DLD1 (cell line): ENCODE measurements around the gene GRAMD1B.

ENCODE experiments used
- in situ Hi-C: cut with HindIII; loops from 2 replicates; pipeline ENCODE4 v1.10.0; 2017; ENCODE audit warnings: low sequenced_read_pairs

The GRAMD1B gene

GRCh38 chr11:123429913-123430720, at the start of gene GRAMD1B:
Gene GRAMD1B (plus strand): TSS chr11:123430269. CDS start chr11:123430793, 524 bp downstream.
- in situ Hi-C loops = no loop called here

DNA sequence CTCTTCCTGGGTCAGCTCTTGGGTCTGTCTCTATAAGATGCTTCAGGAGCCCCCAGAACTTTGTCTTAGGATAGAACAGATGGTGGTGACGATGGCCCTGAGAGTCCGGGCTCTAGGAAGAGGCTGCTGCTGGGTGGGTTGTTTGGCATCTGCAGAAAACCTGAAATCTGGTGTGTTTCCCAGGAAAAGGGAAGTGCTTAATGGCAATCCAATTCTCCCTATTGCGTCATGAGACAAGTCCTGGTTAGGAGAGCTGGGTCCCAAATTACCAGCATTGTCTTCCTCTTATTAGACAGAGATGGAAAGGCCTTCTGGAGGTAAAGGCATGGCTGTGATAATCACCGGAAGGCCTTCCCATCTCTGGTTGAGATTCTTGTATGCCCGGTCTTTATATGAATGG, 48.9 kb upstream of the GRAMD1B start:
- in situ Hi-C loops = no loop called here

- in situ Hi-C loops = no loop called here
These were observed 48.1 kb upstream of the GRAMD1B start for GRCh38 chr11:123381817-123382554.

- in situ Hi-C loops = no loop called here
These were observed 47.5 kb upstream of the GRAMD1B start for GRCh38 chr11:123382555-123383074.

DNA sequence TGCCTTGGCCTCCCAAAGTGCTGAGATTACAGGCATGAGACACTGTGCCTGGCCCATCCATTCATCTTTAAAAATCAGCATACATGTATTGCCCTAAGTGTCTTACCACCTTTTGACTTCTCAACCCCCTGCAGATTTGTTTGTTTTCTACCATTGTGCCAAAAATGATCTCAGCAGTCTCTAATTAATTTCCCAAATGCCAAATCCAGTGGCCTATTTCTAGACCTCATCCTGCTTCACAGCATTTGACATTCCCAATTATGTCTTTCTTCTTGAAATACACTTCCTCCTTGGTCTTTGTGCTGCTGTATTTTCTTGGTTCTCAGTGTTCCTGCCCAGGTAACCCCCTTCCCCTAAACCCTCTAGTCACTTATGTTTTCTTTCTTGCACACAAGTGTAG, 46.0 kb upstream of the GRAMD1B start:
- in situ Hi-C loops = no loop called here

DNA sequence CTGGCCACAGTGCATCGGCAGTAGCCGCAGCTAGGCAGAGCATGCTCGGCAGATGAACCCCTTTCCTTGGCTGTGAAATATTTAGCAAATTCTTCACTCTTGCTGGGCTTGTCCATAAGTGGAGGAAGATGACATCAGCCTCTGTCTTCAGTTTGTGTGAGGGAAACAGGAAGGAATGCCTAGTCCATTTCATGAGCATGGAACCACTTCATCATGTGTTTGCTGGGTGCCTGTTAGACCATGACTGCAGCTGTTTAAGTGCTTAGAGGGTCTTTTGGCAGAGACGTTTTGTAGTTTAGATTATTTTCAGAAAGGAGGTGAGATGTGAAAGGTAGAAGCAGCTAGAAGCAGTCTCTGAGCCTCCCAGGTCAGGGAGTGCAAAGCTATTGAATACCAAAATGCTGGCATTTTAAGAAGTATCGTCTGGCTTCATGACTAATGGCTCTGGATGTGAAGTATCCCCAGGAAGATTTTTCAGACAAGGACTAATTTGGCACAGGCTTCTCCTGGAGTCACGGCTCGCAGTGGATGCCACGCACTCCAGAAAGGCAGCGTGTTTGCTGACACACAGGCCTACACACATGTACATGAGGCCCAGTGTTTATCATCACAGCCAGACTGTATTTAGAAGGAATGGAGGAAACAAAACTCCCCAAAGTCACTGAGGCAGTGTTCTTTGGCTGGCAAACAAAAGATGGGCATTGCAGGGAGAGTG, 43.1 kb upstream of the GRAMD1B start:
- in situ Hi-C loops = no loop called here

DNA sequence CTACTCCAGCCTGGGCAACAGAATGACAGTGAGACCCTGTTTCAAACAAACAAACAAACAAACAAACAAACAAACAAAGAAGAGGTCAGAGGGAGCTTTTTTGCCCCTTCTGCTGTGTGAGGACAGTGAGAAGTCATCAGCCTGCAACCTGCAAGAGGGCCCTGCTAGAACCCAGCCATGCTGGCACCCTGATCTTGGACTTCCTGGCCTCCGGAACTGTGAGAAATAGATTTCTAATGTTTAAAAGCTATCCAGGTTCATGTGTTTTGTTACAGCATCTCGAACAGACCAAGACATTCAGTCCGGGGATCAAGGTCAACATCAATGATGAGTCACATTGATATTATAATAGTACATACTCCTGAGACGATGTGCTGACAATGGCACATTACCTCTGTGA, 41.4 kb upstream of the GRAMD1B start:
- in situ Hi-C loops = no loop called here

- in situ Hi-C loops = no loop called here
These were observed 39.9 kb upstream of the GRAMD1B start for GRCh38 chr11:123390146-123390545.

- in situ Hi-C loops = no loop called here
These were observed 38.3 kb upstream of the GRAMD1B start for GRCh38 chr11:123391646-123392348.

GRCh38 chr11:123392431-123392830, 37.6 kb upstream of the GRAMD1B start:
- in situ Hi-C loops = no loop called here

- in situ Hi-C loops = no loop called here
These were observed 37.2 kb upstream of the GRAMD1B start for GRCh38 chr11:123392844-123393243.

DNA sequence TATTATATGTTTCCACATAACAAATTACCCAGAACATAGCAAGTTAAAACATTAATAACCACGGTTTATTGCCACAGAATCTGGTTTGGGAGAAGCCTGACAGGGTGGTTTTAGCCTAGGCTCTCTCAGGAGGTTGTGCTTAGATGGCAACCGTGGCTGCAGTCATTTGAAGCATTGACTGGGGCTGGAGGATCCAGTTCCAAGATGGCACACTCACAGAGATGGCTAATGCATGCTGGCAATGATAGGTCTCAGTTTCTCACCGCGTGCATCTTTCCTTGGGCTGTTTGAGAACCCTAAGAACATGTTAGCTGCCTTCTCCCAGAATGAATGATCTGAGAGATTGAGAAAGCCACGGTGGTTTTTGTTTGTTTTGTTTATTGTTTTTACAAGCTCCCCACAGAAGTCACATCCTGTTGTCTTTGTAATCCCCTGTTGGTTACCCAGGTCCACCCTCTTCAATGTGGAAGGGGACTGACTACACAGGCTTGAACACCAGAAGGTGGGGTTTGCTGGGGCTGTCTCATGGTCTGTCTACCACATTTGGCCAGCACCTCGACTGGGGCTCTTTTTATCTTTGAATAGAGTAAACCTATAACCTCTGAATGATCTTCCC, 36.6 kb upstream of the GRAMD1B start:
- in situ Hi-C loops = no loop called here

GRCh38 chr11:123404676-123405075, 25.4 kb upstream of the GRAMD1B start:
- in situ Hi-C loops = no loop called here

DNA sequence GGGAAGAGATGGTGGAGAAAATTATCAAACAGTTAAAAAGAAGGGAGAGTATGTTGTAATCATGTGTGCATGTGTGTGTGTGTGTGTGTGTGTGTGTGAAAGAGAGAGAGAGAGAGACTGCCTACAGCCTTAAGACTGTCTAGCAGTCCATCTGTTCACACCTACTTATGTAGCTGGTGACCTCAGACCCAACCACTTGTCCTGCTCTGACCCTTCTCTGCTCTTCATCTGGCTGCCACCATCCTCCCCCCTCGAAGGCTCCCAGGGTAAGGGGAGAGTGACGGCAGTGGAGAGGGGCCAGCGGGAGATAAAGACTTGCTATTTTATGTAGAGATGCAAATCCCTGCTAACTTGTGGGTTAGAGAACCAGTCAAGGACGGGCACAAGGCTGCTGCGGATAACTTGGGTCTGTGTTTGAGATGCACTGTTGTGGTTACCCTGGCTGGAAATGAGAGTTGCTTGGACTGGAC, 24.9 kb upstream of the GRAMD1B start:
- in situ Hi-C loops = no loop called here

- in situ Hi-C loops = no loop called here
These were observed 23.5 kb upstream of the GRAMD1B start for GRCh38 chr11:123406441-123407129.

- in situ Hi-C loops = no loop called here
These were observed 22.7 kb upstream of the GRAMD1B start for GRCh38 chr11:123407130-123407995.

DNA sequence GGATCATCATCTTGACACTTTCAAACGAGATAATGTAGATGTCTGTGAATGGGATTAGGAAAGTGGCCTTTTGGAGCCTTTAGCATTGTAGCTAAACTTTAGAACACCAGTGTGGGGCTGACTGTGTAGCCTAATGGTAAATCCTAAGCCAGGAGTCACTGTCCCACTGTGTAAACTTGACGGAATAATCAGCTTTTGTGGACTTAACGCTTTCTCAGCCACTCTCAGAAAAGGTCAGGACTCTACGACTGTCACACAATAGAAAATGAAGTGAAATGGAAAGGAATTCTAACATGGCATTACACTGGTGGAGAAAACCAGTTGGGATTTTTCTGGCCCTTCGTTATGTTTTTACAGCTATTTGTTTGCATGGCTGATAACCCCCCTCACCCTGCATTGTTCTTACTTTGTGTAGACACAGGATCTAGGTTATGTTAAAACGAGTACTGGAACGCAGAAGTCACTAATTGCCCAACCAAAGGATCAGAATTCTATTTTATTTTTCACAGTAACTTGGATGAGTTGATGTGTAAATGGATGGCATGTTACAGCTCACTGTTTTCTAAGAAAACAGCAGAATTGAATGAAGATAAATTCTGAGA, 22.0 kb upstream of the GRAMD1B start:
- in situ Hi-C loops = no loop called here
